H9 (cell line): ENCODE data around the gene AR. TPM values are rescaled to one million over a fixed set of nuclear protein-coding genes. Genes with fewer than 3 reads are reported as not detected.

Experiments
- DNase-seq: peaks from one replicate; pipeline ENCODE4 v3.0.0-alpha.2; 2017
- H2AFZ ChIP-seq: one replicate; pipeline ENCODE4 v1.6.1; 2013; ENCODE audit warnings: mild to moderate bottlenecking, low read length, control low read depth, moderate library complexity
- H2AK5ac ChIP-seq: 2 replicates; pipeline ENCODE4 v1.6.1; 2013; ENCODE audit warnings: low read length, control low read depth, mixed read lengths; ENCODE audit not compliant: insufficient read length
- H2BK120ac ChIP-seq: one replicate; pipeline ENCODE4 v1.6.1; 2013; ENCODE audit warnings: low read depth, mild to moderate bottlenecking, low read length, control low read depth, inconsistent platforms; ENCODE audit not compliant: poor library complexity, severe bottlenecking
- H2BK12ac ChIP-seq: 2 replicates; pipeline ENCODE4 v1.6.1; 2013; ENCODE audit warnings: low read length, control low read depth, mixed read lengths, low read depth; ENCODE audit not compliant: insufficient read length
- H2BK15ac ChIP-seq: 2 replicates; pipeline ENCODE4 v1.6.1; 2013; ENCODE audit warnings: low read depth, low read length, control low read depth
- H2BK20ac ChIP-seq: one replicate; pipeline ENCODE4 v1.6.1; 2013; ENCODE audit warnings: low read depth, mild to moderate bottlenecking, low read length, control low read depth, inconsistent platforms; ENCODE audit not compliant: poor library complexity, severe bottlenecking
- H2BK5ac ChIP-seq: 2 replicates; pipeline ENCODE4 v1.6.1; 2013; ENCODE audit warnings: low read length, control low read depth, mixed read lengths; ENCODE audit not compliant: insufficient read length
- H3K14ac ChIP-seq: 2 replicates; pipeline ENCODE4 v1.6.1; 2013; ENCODE audit warnings: low read length, control low read depth; ENCODE audit not compliant: insufficient read depth
- H3K18ac ChIP-seq: 2 replicates; pipeline ENCODE4 v1.6.1; 2013; ENCODE audit warnings: low read depth, mild to moderate bottlenecking, mixed read lengths, low read length, control low read depth; ENCODE audit not compliant: insufficient read length
- H3K23ac ChIP-seq: 2 replicates; pipeline ENCODE4 v1.6.1; 2013; ENCODE audit warnings: low read length, control low read depth, mixed read lengths, low read depth; ENCODE audit not compliant: insufficient read length
- H3K23me2 ChIP-seq: 2 replicates; pipeline ENCODE4 v1.6.1; 2013; ENCODE audit warnings: low read depth, mild to moderate bottlenecking, mixed read lengths, low read length, control low read depth; ENCODE audit not compliant: insufficient read length, poor library complexity, severe bottlenecking
- H3K27ac ChIP-seq: 2 replicates; pipeline ENCODE4 v1.5.1; 2013; ENCODE audit warnings: low read length, control low read depth, mixed read lengths, low read depth; ENCODE audit not compliant: insufficient read length
- H3K27me3 ChIP-seq: 2 replicates; pipeline ENCODE4 v1.6.1; 2013; ENCODE audit warnings: low read length, control low read depth, inconsistent platforms; ENCODE audit not compliant: insufficient read depth
- H3K4ac ChIP-seq: 2 replicates; pipeline ENCODE4 v1.6.1; 2013; ENCODE audit warnings: low read depth, mild to moderate bottlenecking, control low read depth, inconsistent platforms, low read length, moderate library complexity
- H3K4me1 ChIP-seq: 2 replicates; pipeline ENCODE4 v1.6.1; 2013; ENCODE audit warnings: low read length, control low read depth, inconsistent platforms; ENCODE audit not compliant: insufficient read depth
- H3K4me2 ChIP-seq: 2 replicates; pipeline ENCODE4 v1.6.1; 2013; ENCODE audit warnings: low read length, control low read depth, mixed read lengths; ENCODE audit not compliant: insufficient read length, insufficient read depth
- H3K56ac ChIP-seq: 2 replicates; pipeline ENCODE4 v1.6.1; 2013; ENCODE audit warnings: low read depth, mild to moderate bottlenecking, mixed read lengths, low read length, control low read depth; ENCODE audit not compliant: insufficient read length
- H3K79me1 ChIP-seq: 2 replicates; pipeline ENCODE4 v1.6.1; 2013; ENCODE audit warnings: low read depth, mild to moderate bottlenecking, moderate library complexity, low read length, control low read depth, inconsistent platforms; ENCODE audit not compliant: insufficient read depth, poor library complexity, severe bottlenecking
- H3K79me2 ChIP-seq: 2 replicates; pipeline ENCODE4 v1.6.1; 2013; ENCODE audit warnings: low read length, control low read depth, inconsistent platforms; ENCODE audit not compliant: insufficient read depth
- H3K9ac ChIP-seq: 2 replicates; pipeline ENCODE4 v1.6.1; 2013; ENCODE audit warnings: low read length, control low read depth, mixed read lengths; ENCODE audit not compliant: insufficient read length; ENCODE audit errors: extremely low read depth
- H3K9me3 ChIP-seq: one replicate; pipeline ENCODE4 v1.6.1; 2013; ENCODE audit warnings: low read depth, low read length, inconsistent platforms; ENCODE audit not compliant: control insufficient read depth
- H3T11ph ChIP-seq: one replicate; pipeline ENCODE4 v1.6.1; 2013; ENCODE audit warnings: mild to moderate bottlenecking, low read length, control low read depth, inconsistent platforms
- H4K20me1 ChIP-seq: one replicate; pipeline ENCODE4 v1.6.1; 2013; ENCODE audit not compliant: control insufficient read depth, insufficient read length, insufficient read depth
- H4K5ac ChIP-seq: 2 replicates; pipeline ENCODE4 v1.6.1; 2013; ENCODE audit warnings: low read depth, mild to moderate bottlenecking, mixed read lengths, low read length, control low read depth; ENCODE audit not compliant: insufficient read length
- H4K8ac ChIP-seq: replicated peaks from 2 replicates; pipeline ENCODE4 v1.6.1; 2013; ENCODE audit warnings: low read length, control low read depth, mixed read lengths, low read depth; ENCODE audit not compliant: insufficient read length
- H4K91ac ChIP-seq: 2 replicates; pipeline ENCODE4 v1.6.1; 2013; ENCODE audit warnings: low read depth, mild to moderate bottlenecking, moderate library complexity, mixed read lengths, low read length, control low read depth; ENCODE audit not compliant: insufficient read length
- H3K27ac Mint-ChIP-seq, 3 experiments: 2 replicates in 2 of 3; 3 replicates in 1 of 3; pipeline ENCODE4 v1.8.0; 2020 to 2021; ENCODE audit warnings: mixed read lengths in 3 of 3, mild to moderate bottlenecking in 1 of 3, moderate library complexity in 1 of 3
- H3K27me3 Mint-ChIP-seq: 2 replicates; pipeline ENCODE4 v1.8.0; 2021; ENCODE audit warnings: low read depth, mild to moderate bottlenecking, moderate library complexity, mixed read lengths
- H3K36me3 Mint-ChIP-seq, 3 experiments: 2 replicates in 2 of 3; 3 replicates in 1 of 3; pipeline ENCODE4 v1.8.0; 2020 to 2021; ENCODE audit warnings: low read depth in 3 of 3, mixed read lengths in 3 of 3; ENCODE audit not compliant: insufficient read depth in 1 of 3
- H3K4me1 Mint-ChIP-seq, 2 experiments: 2 replicates each; pipeline ENCODE4 v1.8.0; 2020; ENCODE audit warnings: mixed read lengths in 2 of 2
- H3K4me3 Mint-ChIP-seq, 2 experiments: 2 replicates in 1 of 2; 3 replicates in 1 of 2; pipeline ENCODE4 v1.8.0; 2020 to 2021; ENCODE audit warnings: mild to moderate bottlenecking in 2 of 2, mixed read lengths in 2 of 2, moderate library complexity in 1 of 2
- H3K9me3 Mint-ChIP-seq, 2 experiments: 2 replicates in 1 of 2; 3 replicates in 1 of 2; pipeline ENCODE4 v1.8.0; 2020; ENCODE audit warnings: mild to moderate bottlenecking in 2 of 2, mixed read lengths in 2 of 2, moderate library complexity in 1 of 2
- CTCF ChIP-seq: fragments of 200-600 bp; sonication (generic); conservative IDR thresholded peaks from 3 replicates; pipeline ENCODE4 v1.8.0; 2021; ENCODE audit warnings: antibody characterized with exemption, mild to moderate bottlenecking
- WGBS: extraction: QIAGEN DNeasy Blood & Tissue Kit; methylation state at CpG from one replicate; pipeline ENCODE4 v1.1.7; 2013; ENCODE audit warnings: missing lambda C conversion rate, low lambda C conversion rate, mixed read lengths; ENCODE audit not compliant: insufficient read length; ENCODE audit errors: extremely low coverage; 5-methylcytosine and 5-hydroxymethylcytosine counted together
- total RNA-seq: library from RNA; stranded (reverse); gene quantifications from 2 replicates; pipeline ENCODE4 v1.2.1, GENCODE V29; 2021

The AR gene
- total RNA-seq, 1 experiment from 2014 or later = 3.5 TPM

- Mint-ChIP-seq H3K4me1 (peaks cover 8 to 9% of the 10 kb centered on the region in 2 experiments), H3K27ac (no peak overlapping the region), H3K36me3 (peaks cover 3 to 4% (median 3%) of the 10 kb centered on the region in 3 experiments; a peak in 4 of 7 replicates), H3K4me3 (no peak overlapping the region; a peak in 1 of 5 replicates), H3K27me3 (no peaks in the 10 kb centered on the region; the same call in none of the 2 replicates), H3K9me3 (peaks cover 58 to 72% of the 10 kb centered on the region in 2 experiments)
- no CpG with 5 or more reads among the region's 1 CpG for WGBS
- no peak overlapping the region for H3K56ac ChIP-seq
- H2BK12ac ChIP-seq = no peak overlapping the region
- no peak for TF ChIP-seq CTCF
- peaks cover 28% of the 10 kb centered on the region for H3K9me3 ChIP-seq
- no peaks in the 10 kb centered on the region for H3K4me1 ChIP-seq
- H2BK120ac ChIP-seq = no peak overlapping the region
- no peak overlapping the region for H3K14ac ChIP-seq
- H3K79me1 ChIP-seq = no peaks in the 10 kb centered on the region
- H4K8ac ChIP-seq = no peak overlapping the region
- H3K27ac ChIP-seq = no peak overlapping the region
- H3K9ac ChIP-seq = no peak overlapping the region
- DNase-seq = no peak
- H3K4ac ChIP-seq = no peak overlapping the region
- H4K91ac ChIP-seq = no peak overlapping the region
- H2AFZ ChIP-seq = no peak overlapping the region
- H2BK20ac ChIP-seq = no peak overlapping the region
- no peaks in the 10 kb centered on the region for H3K79me2 ChIP-seq
- no peak overlapping the region for H3T11ph ChIP-seq
- H3K4me2 ChIP-seq = no peak overlapping the region
- H3K23ac ChIP-seq = no peak overlapping the region
- H2BK5ac ChIP-seq = no peak overlapping the region
- H2AK5ac ChIP-seq = no peak overlapping the region
- H3K23me2 ChIP-seq = no peaks in the 10 kb centered on the region
- no peak overlapping the region for H4K5ac ChIP-seq
- H3K27me3 ChIP-seq = no peaks in the 10 kb centered on the region
- H2BK15ac ChIP-seq = no peak overlapping the region
- H3K18ac ChIP-seq = no peak overlapping the region
- no peaks in the 10 kb centered on the region for H4K20me1 ChIP-seq
Measured at GRCh38 chrX:67564475-67564874, 20.7 kb downstream of the AR start.
